ENCODE measurements around the gene ZNF575.

Gene ZNF575

GRCh38 chr19:43524922-43525835 lies 7.8 kb upstream of the ZNF575 start:
- H4K8ac ChIP-seq (ENCODE audit: low read depth, low read length): no peak overlapping the region
- H3K4ac ChIP-seq (ENCODE audit: low read depth, low read length): no peak overlapping the region
- no peaks in the 10 kb centered on the region for H3K79me2 ChIP-seq (ENCODE audit: control insufficient read depth, insufficient read depth, low read length)
- WGBS (ENCODE audit: extremely low coverage, insufficient coverage, low lambda C conversion rate): no CpG with 5 or more reads among the region's 12 CpGs
- no peak overlapping the region for H2BK15ac ChIP-seq (replicated peaks; ENCODE audit: low read depth)
- H3K18ac ChIP-seq (ENCODE audit: low read length): no peak overlapping the region
- no peaks in the 10 kb centered on the region for H3K36me3 ChIP-seq (ENCODE audit: control insufficient read depth, insufficient read depth, low read length)
- no peak overlapping the region for H2BK120ac ChIP-seq (ENCODE audit: low read depth, low read length)
- DNase-seq: peak; percentile 55
- no peak overlapping the region for H3K27ac ChIP-seq (ENCODE audit: low read depth, low read length)
- no peak overlapping the region for H2AK5ac ChIP-seq (ENCODE audit: low read length)
- H3K9ac ChIP-seq (ENCODE audit: low read length): peak overlapping the region; percentile 73
- H3K56ac ChIP-seq (ENCODE audit: low read length): peak overlapping the region; percentile 10
- H3K23ac ChIP-seq (ENCODE audit: low read length): no peak overlapping the region
- peaks cover 7% of the 10 kb centered on the region for H3K27me3 ChIP-seq (ENCODE audit: insufficient read depth, low read length, poor library complexity)
- no peaks in the 10 kb centered on the region for H3K79me1 ChIP-seq (ENCODE audit: low read length)
- no peak overlapping the region for H4K5ac ChIP-seq (ENCODE audit: low read length)
- H3K4me2 ChIP-seq (ENCODE audit: low read length): peak overlapping the region; percentile 82
- no peak overlapping the region for H3K4me3 ChIP-seq (ENCODE audit: low read length)
- H2BK5ac ChIP-seq (ENCODE audit: low read length): no peak overlapping the region
- peaks cover 4% of the 10 kb centered on the region for H3K4me1 ChIP-seq (ENCODE audit: control insufficient read depth, low read depth, low read length)

GRCh38 chr19:43525836-43526771 lies 6.9 kb upstream of the ZNF575 start:
- H3K56ac ChIP-seq (ENCODE audit: low read length): peak overlapping the region; percentile 89
- H3K79me2 ChIP-seq (ENCODE audit: control insufficient read depth, insufficient read depth, low read length): no peaks in the 10 kb centered on the region
- H2BK5ac ChIP-seq (ENCODE audit: low read length): no peak overlapping the region
- no CpG with 5 or more reads among the region's 26 CpGs for WGBS (ENCODE audit: extremely low coverage, insufficient coverage, low lambda C conversion rate)
- peak overlapping the region; percentile 83 for H3K18ac ChIP-seq (ENCODE audit: low read length)
- no peak overlapping the region for H4K8ac ChIP-seq (ENCODE audit: low read depth, low read length)
- H3K4ac ChIP-seq (ENCODE audit: low read depth, low read length): no peak overlapping the region
- no peak overlapping the region for H3K27ac ChIP-seq (ENCODE audit: low read depth, low read length)
- no peak overlapping the region for H2BK120ac ChIP-seq (ENCODE audit: low read depth, low read length)
- H2AK5ac ChIP-seq (ENCODE audit: low read length): no peak overlapping the region
- H3K79me1 ChIP-seq (ENCODE audit: low read length): no peaks in the 10 kb centered on the region
- H3K4me3 ChIP-seq (ENCODE audit: low read length): peak overlapping the region; percentile 70
- H3K4me2 ChIP-seq (ENCODE audit: low read length): peak overlapping the region; percentile 82
- peaks cover 7% of the 10 kb centered on the region for H3K27me3 ChIP-seq (ENCODE audit: insufficient read depth, low read length, poor library complexity)
- H3K36me3 ChIP-seq (ENCODE audit: control insufficient read depth, insufficient read depth, low read length): no peaks in the 10 kb centered on the region
- no peak overlapping the region for H4K5ac ChIP-seq (ENCODE audit: low read length)
- DNase-seq: peak; percentile 13
- peaks cover 4% of the 10 kb centered on the region for H3K4me1 ChIP-seq (ENCODE audit: control insufficient read depth, low read depth, low read length)
- peak overlapping the region; percentile 30 for H3K23ac ChIP-seq (ENCODE audit: low read length)
- H3K9ac ChIP-seq (ENCODE audit: low read length): peak overlapping the region; percentile 73
- H2BK15ac ChIP-seq (replicated peaks; ENCODE audit: low read depth): no peak overlapping the region

DNA sequence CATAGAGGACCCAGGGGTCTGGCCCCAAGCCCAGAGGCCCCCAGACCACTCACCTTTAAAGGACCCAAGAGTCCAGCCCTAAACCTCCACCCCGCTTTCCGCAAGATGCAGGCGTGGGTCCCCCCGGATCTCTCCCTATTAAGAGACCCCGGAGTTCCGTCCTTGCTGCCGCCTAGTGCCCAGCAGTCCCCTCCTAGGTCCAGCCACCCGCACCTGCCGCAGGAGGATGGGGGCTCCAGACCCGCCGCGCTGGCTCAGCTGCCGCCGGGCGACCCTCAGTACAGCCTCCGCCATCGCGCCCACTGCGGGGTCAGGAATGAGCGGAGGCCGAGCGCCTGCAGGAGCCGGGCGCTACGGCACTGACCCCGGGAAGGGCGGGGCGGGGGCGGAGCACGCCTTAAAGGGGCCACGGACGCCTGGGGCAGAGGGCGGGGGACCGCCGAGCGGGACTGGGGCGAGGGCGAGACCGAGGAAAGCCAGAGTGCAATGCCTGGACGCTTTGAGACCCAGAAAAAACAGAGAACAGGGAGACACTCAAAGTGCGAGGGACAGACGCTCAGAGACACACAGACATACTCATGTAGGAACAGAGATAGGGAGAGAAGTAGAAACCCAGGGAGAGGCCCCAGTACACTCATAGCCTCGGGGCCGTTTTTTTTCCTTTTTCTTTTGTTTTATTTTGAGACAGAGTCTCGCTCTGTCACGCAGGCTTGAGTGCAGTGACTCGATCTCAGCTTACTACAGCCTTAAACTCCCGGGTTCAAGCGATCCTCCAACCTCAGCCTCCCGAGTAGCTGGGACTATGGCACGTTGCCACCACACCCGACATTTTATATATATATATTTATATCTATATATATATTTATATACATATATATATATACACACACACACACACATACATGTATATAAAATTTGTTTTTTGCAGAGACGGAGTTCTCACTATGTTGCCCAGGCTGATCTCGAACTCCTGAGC lies 5.8 kb upstream of the ZNF575 start, which contains the start of gene ETHE1:
TSS of gene ETHE1 (minus strand) at position 318 of the 976 bp plus-strand sequence. CDS start at position 294, 24 bp downstream.
- Histone ChIP-seq H2AK5ac (ENCODE audit: low read length) (no peak within 1 kb of the TSS), H3K36me3 (ENCODE audit: control insufficient read depth, insufficient read depth, low read length) (no peaks in the 10 kb centered on the region), H3K4ac (ENCODE audit: low read depth, low read length) (peak within 1 kb of the TSS; percentile 56), H3K79me2 (ENCODE audit: control insufficient read depth, insufficient read depth, low read length) (no peaks in the 10 kb centered on the region), H3K4me3 (ENCODE audit: low read length) (peak within 1 kb of the TSS; percentile 70), H3K23ac (ENCODE audit: low read length) (peak within 1 kb of the TSS; percentile 30), H2BK120ac (ENCODE audit: low read depth, low read length) (no peak within 1 kb of the TSS), H4K8ac (ENCODE audit: low read depth, low read length) (no peak within 1 kb of the TSS), H3K27ac (ENCODE audit: low read depth, low read length) (no peak within 1 kb of the TSS), H3K4me2 (ENCODE audit: low read length) (peak within 1 kb of the TSS; percentile 98), H3K9ac (ENCODE audit: low read length) (peak within 1 kb of the TSS; percentile 73), H3K56ac (ENCODE audit: low read length) (peak within 1 kb of the TSS; percentile 89), H2BK5ac (ENCODE audit: low read length) (no peak within 1 kb of the TSS), H3K4me1 (ENCODE audit: control insufficient read depth, low read depth, low read length) (peaks cover 4% of the 10 kb centered on the region), H3K79me1 (ENCODE audit: low read length) (no peaks in the 10 kb centered on the region), H2BK15ac (replicated peaks; ENCODE audit: low read depth) (no peak within 1 kb of the TSS), H3K18ac (ENCODE audit: low read length) (peak within 1 kb of the TSS; percentile 83), H3K27me3 (ENCODE audit: insufficient read depth, low read length, poor library complexity) (peaks cover 7% of the 10 kb centered on the region), H4K5ac (ENCODE audit: low read length) (no peak within 1 kb of the TSS)
- peak; percentile 68 for DNase-seq
- WGBS (ENCODE audit: extremely low coverage, insufficient coverage, low lambda C conversion rate): no CpG with 5 or more reads among the region's 54 CpGs

DNA sequence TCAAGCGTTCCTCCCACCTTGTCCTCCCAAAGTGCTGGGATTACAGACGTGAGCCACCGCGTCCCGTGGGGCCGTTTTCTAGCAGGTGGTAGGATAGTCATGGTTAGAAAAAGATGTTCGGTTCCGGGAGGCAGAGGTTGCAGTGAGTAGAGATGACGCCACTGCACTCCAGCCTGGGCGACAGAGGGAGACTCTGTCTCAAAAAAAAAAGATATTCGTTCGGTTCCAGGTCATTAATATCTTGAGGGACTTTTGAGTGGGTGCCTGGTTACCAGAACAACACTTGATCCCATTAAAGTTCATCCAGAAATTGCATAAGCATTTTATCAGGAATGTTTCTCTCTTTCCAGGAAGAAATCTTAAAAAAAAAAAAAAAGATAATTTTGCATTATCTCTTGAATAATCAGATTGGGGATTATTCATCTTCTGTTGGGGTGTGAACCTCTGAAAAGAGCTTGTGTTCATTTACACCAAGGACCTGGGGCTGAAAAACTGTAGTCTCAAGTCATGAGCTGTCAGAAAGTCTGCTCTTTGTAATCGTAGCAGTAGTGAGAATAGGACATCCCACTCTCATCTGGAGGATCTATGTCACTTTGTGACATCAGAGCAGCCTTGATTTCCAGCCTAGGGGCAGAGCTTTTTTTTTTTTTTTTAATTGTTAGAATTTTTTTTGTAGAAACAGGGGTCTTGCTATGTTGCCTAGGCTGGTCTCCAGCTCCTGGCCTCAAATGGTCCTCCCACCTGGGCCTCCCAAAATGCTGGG lies 4.9 kb upstream of the ZNF575 start:
- Histone ChIP-seq H2BK5ac (ENCODE audit: low read length) (no peak overlapping the region), H3K4me3 (ENCODE audit: low read length) (no peak overlapping the region), H3K4ac (ENCODE audit: low read depth, low read length) (no peak overlapping the region), H3K56ac (ENCODE audit: low read length) (no peak overlapping the region), H4K5ac (ENCODE audit: low read length) (no peak overlapping the region), H3K4me1 (ENCODE audit: control insufficient read depth, low read depth, low read length) (peaks cover 7% of the 10 kb centered on the region), H3K4me2 (ENCODE audit: low read length) (no peak overlapping the region), H3K23ac (ENCODE audit: low read length) (no peak overlapping the region), H2BK15ac (replicated peaks; ENCODE audit: low read depth) (no peak overlapping the region), H3K27me3 (ENCODE audit: insufficient read depth, low read length, poor library complexity) (peaks cover 7% of the 10 kb centered on the region), H3K79me1 (ENCODE audit: low read length) (no peaks in the 10 kb centered on the region), H4K8ac (ENCODE audit: low read depth, low read length) (no peak overlapping the region), H3K36me3 (ENCODE audit: control insufficient read depth, insufficient read depth, low read length) (no peaks in the 10 kb centered on the region), H3K79me2 (ENCODE audit: control insufficient read depth, insufficient read depth, low read length) (no peaks in the 10 kb centered on the region), H2AK5ac (ENCODE audit: low read length) (no peak overlapping the region), H3K9ac (ENCODE audit: low read length) (no peak overlapping the region), H2BK120ac (ENCODE audit: low read depth, low read length) (no peak overlapping the region), H3K18ac (ENCODE audit: low read length) (no peak overlapping the region), H3K27ac (ENCODE audit: low read depth, low read length) (no peak overlapping the region)
- DNase-seq: no peak
- WGBS (ENCODE audit: extremely low coverage, insufficient coverage, low lambda C conversion rate): no CpG with 5 or more reads among the region's 13 CpGs

Data from mesendoderm (in vitro differentiated cells).